GM19043 (cell line): Measurements from ENCODE around the gene DAGLB.
"Not testable (repeated sequence)": the region's sequence is repeated elsewhere in the genome, so short reads cannot be mapped to it uniquely, and the experiment has no call there.

Experiments used
- ATAC-seq: cut with Tn5 transposase; IDR thresholded peaks from one replicate; pipeline ENCODE4 v1.9.1; 2021; ENCODE audit warnings: low read depth; ENCODE audit not compliant: unreplicated experiment

Gene DAGLB

GRCh38 chr7:6401536-6401935 is 46.2 kb downstream of the DAGLB start:
- no peak for ATAC-seq

DNA sequence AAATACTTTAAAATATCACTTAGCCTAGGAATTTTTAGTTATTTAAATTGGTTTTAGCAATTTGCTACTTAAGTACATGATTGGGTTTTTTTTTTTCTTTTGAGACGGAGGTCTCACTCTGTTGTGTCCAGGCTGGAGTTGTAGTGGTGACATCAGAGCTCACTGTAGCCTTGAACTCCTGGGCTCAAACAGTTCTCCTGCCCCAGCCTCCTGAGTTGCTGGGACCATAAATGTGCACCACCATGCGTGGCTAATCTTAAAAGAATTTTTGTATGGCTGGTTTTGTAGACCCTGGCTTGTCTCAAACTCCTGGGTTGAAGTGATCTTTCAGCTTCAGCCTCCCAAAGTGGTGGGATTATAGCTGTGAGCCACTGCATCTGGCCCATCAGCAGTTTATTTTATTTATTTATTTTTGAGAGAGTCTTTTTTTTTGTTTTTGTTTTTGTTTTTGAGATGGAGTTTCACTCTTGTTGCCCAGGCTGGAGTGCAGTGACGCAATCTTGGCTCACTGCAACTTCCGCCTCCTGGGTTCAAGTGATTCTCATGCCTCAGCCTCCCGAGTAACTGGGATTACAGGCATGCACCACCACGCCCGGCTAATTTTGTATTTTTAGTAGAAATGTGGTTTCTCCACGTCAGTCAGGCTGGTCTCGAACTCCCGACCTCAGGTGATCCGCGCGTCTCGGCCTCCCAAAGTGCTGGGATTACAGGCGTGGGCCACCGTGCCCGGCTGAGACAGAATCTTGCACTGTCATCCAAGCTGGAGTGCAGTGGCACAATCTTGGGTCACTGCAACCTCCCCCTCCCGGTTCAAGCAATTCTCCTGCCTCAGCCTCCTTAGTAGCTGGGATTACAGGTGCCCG is 47.3 kb downstream of the DAGLB start:
- ATAC-seq: not testable (repeated sequence)

- ATAC-seq: no peak
These were observed 48.4 kb downstream of the DAGLB start for GRCh38 chr7:6399351-6399750.

DNA sequence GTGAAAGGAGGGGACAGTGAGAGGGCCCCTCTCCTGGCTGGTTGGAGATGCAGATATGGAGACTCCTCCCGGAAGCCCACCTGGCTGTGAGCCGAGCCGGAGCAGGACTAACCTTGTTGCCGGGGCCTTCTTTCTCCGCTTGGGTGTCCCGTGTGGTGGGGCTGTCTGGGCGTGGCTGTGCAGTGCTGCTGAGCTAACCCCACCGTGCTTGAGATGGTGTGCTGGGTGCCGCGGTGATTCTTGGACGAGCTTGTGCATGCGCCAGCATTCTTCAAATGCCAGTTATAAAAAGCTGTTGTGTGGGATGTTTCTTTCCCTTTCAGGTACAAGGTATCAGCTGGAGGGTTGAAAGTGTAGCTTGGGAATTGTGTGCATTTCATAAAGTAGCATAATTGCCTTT is 48.8 kb downstream of the DAGLB start:
- ATAC-seq: no peak

DNA sequence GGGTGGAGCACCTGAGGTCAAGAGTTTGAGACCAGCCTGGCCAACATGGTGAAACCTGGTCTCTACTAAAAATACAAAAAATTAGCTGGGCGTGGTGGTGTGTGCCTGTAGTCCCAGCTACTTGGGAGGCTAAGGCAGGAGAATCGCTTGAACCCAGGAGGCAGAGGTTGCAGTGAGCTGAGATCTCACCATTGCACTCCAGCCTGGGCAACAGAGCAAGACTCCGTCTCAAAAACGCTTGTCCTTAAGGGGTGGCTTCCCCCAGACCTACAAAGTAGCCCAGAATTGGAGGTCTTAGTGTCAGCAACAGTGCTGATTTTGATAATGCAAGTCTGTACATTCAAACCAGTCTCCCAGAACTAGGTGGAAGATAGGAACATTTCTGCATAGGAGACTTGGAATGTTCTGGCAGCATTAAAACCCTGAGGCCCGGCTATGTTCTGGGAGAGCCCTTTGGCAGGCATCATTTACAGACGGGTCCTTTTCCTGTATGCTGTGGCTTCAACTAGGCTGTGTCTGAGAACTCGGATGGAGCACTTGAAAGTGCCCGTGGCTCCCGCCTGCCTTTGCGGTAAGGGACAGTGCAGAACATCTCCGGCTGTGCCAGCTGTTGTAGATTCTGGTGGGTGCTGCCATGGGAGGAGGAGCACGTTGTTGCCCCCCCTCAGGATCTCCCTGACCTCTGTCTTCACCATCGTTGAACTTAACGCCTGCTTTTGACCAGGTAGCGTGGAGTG is 49.8 kb downstream of the DAGLB start:
- ATAC-seq: not testable (repeated sequence)

- ATAC-seq: no peak
These were observed 51.7 kb downstream of the DAGLB start for GRCh38 chr7:6395898-6396595.

- no peak for ATAC-seq
These were observed 53.6 kb downstream of the DAGLB start for GRCh38 chr7:6394114-6394513.

GRCh38 chr7:6393667-6394056 is 54.1 kb downstream of the DAGLB start:
- ATAC-seq: no peak

DNA sequence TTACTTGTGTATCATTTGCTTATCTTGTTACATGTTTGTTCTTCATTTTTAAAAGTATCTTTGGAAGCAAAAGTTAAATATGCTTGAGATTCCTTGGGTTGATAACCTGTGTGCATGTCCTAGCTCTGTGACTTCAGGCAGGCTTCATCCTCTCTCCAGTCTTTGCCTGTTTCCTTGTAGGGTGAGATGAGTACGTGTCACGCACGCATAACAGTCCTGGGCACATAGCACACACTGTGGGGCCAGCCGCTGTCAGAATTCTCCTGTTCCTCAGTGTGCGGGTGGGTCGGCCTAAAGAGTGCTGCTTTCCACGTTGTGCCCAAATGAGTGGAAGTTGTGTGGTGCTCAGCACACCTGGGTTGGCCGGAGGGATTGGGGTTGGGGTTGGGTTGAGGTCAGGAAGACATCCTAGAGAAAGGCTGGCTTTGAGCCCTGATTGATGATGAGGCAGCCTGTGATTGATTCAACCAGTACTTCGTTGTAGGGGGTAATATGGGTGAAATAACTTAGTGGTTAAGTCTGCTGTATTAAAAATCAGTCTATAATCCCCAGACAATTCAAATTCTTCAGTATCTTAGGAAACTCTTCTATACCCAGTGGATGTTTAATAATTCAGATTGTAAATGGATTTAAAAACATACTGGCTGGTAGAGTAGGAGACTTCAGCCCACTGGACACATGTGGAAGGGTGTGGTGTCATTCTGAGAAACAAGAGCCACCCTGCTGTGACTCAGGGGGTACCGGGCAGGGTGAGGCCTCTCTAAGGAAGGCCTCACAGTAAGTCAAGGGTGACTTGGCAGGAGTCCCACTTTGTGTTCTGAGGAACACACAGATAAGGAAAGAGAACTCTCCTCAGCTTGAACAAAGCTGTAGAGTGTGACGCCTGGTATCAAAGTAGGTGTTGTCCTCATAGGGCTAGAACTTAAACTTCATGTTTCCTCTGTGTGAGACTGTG is 54.8 kb downstream of the DAGLB start:
- ATAC-seq: no peak

DNA sequence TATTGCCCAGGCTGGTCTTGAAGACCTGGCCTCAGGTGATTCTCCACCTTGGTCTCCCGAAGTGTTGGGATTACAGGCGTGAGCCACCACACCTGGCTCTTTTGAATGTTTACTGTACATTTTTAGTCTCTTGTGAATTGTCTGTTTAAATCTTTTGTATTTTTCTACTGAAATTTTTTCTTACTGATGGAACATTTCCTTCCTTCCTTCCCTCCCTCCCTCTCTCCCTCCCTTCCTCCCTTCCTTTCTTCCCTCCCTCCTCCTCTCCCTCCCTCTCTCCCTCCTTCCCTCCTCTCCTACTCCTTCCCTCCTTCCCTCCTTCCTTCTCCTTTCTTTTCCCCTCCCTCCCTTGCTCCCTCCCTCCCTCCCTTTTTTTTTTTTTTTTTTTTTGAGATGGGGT is 58.0 kb downstream of the DAGLB start:
- ATAC-seq: no peak

GRCh38 chr7:6387734-6388294 is 59.9 kb downstream of the DAGLB start:
- no peak for ATAC-seq

DNA sequence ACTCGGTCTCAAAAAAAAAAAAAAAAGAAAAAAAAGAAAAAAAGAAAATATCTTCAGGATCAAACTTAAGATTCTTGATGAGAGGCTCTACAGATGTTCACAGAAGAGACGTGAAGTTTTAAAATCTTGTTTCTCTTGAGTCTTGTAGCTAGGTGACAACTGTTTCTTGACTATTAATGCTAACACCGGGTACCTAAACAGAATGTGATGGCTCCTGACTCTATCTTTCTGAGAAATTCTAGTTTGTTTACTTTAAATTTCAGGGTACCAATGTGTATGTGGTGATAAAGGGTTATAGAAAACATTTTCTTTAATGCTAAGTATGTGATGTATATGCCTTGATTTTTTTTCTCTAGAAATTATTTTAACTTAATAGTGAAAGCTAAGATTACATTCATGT is 61.0 kb downstream of the DAGLB start:
- ATAC-seq: no peak

GRCh38 chr7:6385909-6386560 is 61.7 kb downstream of the DAGLB start:
- no peak for ATAC-seq

- no peak for ATAC-seq
These were observed 62.5 kb downstream of the DAGLB start for GRCh38 chr7:6385110-6385781.

GRCh38 chr7:6384327-6384726 is 63.4 kb downstream of the DAGLB start:
- no peak for ATAC-seq

DNA sequence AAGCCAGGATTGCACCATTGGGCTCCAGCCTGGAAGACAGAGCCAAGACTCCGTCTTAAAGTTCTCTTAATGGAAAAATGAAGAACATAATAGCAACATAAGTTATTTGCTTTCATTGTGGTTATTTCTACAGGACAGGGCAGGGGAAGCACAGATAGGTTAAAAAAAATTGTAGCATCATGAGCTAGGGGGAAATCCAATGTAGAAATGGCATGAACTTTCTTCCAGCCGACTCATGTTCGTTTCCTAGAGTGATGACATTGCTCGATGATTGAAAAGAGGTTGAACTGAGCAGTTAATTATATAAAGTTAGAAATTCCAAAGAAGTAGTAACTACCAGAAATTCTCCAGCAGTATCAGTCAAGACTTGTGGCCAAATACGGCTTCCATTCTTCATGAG is 64.9 kb downstream of the DAGLB start:
- no peak for ATAC-seq

- not testable (repeated sequence) for ATAC-seq
These were observed 65.9 kb downstream of the DAGLB start for GRCh38 chr7:6381846-6382245.

DNA sequence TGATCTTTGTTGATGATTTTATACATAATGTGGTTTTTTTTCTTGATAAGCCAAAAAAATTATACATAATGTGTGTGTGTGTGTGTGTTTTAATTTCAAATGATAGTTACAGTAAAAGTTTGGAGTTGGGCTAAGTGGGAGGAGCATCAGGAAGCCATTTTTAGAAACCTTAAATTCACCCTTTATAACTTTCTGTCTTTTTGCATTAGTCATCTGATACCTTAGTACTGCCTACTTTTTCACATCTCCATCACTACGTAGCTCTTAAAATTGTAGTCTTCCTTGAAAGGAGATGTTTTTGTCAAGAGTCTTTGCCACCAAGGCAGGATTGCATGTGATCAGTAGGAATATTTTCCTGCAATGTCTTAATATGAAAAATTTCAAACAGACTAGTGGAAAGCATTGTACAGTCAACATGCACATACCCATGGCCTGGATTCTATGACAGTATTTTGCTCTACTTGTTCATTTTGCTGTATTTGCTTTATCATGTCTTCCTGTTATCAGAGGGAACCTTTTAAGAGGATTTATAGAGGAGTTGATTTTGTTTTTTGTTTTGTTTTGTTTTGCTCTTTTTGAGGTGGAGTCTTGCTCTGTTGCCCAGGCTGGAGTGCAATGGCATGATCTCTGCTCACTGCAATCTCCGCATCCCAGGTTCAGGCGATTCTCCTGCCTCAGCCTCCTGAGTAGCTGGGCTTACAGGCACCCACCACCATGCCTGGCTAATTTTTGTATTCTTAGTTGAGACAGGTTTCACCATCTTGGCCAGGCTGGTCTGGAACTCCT is 67.3 kb downstream of the DAGLB start:
- ATAC-seq: no peak
